Measurements from ENCODE around the gene DDX3X. TPM values are rescaled to one million over a fixed set of nuclear protein-coding genes. Genes with fewer than 3 reads are reported as not detected.

The DDX3X gene
- total and polyA plus RNA-seq, 8 donors, result 38.3 to 434 (median 110) TPM

GRCh38 chrX:41322821-41323603, 10.9 kb upstream of the DDX3X start:
- no peaks in the 10 kb centered on the region for H3K4me1 ChIP-seq
- DNase-seq, result no peak
- H3K4me3 ChIP-seq, result no peak overlapping the region
- H3K27ac ChIP-seq, result no peak overlapping the region
- H3K27me3 ChIP-seq, result no peaks in the 10 kb centered on the region
- TF ChIP-seq POLR2A (IDR thresholded peaks at IDR 0.05) (no peak), POLR2AphosphoS5 (IDR thresholded peaks at IDR 0.05) (no peak), CTCF (IDR thresholded peaks at IDR 0.05) (no peak), EP300 (IDR thresholded peaks at IDR 0.05) (no peak)
- no peaks in the 10 kb centered on the region for H3K36me3 ChIP-seq
- H3K9me3 ChIP-seq, result no peaks in the 10 kb centered on the region
- intact Hi-C loops (cut with DNase I; ENCODE audit: low total_unique reads), result no loop called here
- 86 to 98% (median 91%) methylated on average over 12 to 20 of the region's 20 CpGs for WGBS, 5 donors

GRCh38 chrX:41326431-41326830, 7.5 kb upstream of the DDX3X start:
- Histone ChIP-seq H3K36me3 (no peaks in the 10 kb centered on the region), H3K9me3 (no peaks in the 10 kb centered on the region), H3K4me1 (peaks cover 0 to 11% (median 0%) of the 10 kb centered on the region in 4 donors), H3K27me3 (no peaks in the 10 kb centered on the region), H3K27ac (no peak overlapping the region), H3K4me3 (no peak overlapping the region)
- DNase-seq, result no peak
- TF ChIP-seq CTCF (IDR thresholded peaks at IDR 0.05) (no peak), EP300 (IDR thresholded peaks at IDR 0.05) (no peak), POLR2AphosphoS5 (IDR thresholded peaks at IDR 0.05) (no peak), POLR2A (IDR thresholded peaks at IDR 0.05) (no peak)
- WGBS, 5 donors, result 87 to 97% (median 91%) methylated on average over 3 to 4 of the region's 4 CpGs
- intact Hi-C loops (cut with DNase I; ENCODE audit: low total_unique reads), result no loop called here

GRCh38 chrX:41327341-41327740, 6.6 kb upstream of the DDX3X start:
- DNase-seq, result no peak
- Histone ChIP-seq H3K27ac (no peak overlapping the region), H3K4me3 (no peak overlapping the region), H3K27me3 (no peaks in the 10 kb centered on the region), H3K4me1 (peaks cover 0 to 19% (median 3%) of the 10 kb centered on the region in 4 donors), H3K36me3 (no peaks in the 10 kb centered on the region), H3K9me3 (no peaks in the 10 kb centered on the region)
- no peak for TF ChIP-seq EP300 (IDR thresholded peaks at IDR 0.05)
- TF ChIP-seq POLR2AphosphoS5 (IDR thresholded peaks at IDR 0.05), result no peak
- no peak for TF ChIP-seq CTCF (IDR thresholded peaks at IDR 0.05)
- no peak for TF ChIP-seq POLR2A (IDR thresholded peaks at IDR 0.05)
- intact Hi-C loops (cut with DNase I; ENCODE audit: low total_unique reads), result no loop called here
- 80 to 97% (median 90%) methylated on average over 3 of the region's 3 CpGs for WGBS, 5 donors

GRCh38 chrX:41329101-41329500, 4.9 kb upstream of the DDX3X start:
- Histone ChIP-seq H3K4me3 (no peak overlapping the region), H3K4me1 (peaks cover 0 to 24% (median 6%) of the 10 kb centered on the region in 4 donors), H3K9me3 (no peaks in the 10 kb centered on the region), H3K27me3 (no peaks in the 10 kb centered on the region), H3K27ac (no peak overlapping the region), H3K36me3 (no peaks in the 10 kb centered on the region)
- WGBS, 5 donors, result 84 to 98% (median 95%) methylated on average over 3 of the region's 3 CpGs
- no peak for DNase-seq
- intact Hi-C loops (cut with DNase I; ENCODE audit: low total_unique reads), result no loop called here
- TF ChIP-seq POLR2AphosphoS5 (IDR thresholded peaks at IDR 0.05), result no peak
- no peak for TF ChIP-seq EP300 (IDR thresholded peaks at IDR 0.05)
- TF ChIP-seq POLR2A (IDR thresholded peaks at IDR 0.05), result no peak
- TF ChIP-seq CTCF (IDR thresholded peaks at IDR 0.05), result no peak
